ENCODE measurements around the gene C12orf57. TPM values are rescaled to one million over a fixed set of nuclear protein-coding genes. Genes with fewer than 3 reads are reported as not detected.
A peak's percentile ranks its signal among the peaks of the same experiment; 100 is the strongest.

The C12orf57 gene
- total and polyA plus RNA-seq, 10 of the 15 experiments (the other 5 are each of a cell fraction or from before 2014, with no cell fraction given): 64.5 to 377 (median 211) TPM

- ChIA-PET CTCF (interaction anchor here (1.0 to 2.2 kb wide), 6 partner anchors 10 to 184 kb away, joined by 3 to 9 read pairs (median 4); partner anchors contain the start of genes C12orf57, C1RL and RNU7-1), SMC1A (ENCODE audit: uncharacterized antibody, unreplicated experiment) (interaction anchor here (1.3 to 1.8 kb wide), 2 partner anchors 10 to 15 kb away, joined by 4 to 5 read pairs; partner anchors contain the start of genes C12orf57 and RNU7-1), RAD21 (ENCODE audit: unreplicated experiment) (interaction anchor here (1.2 to 1.5 kb wide), 4 partner anchors 16 to 90 kb away, joined by 3 to 5 read pairs (median 5); partner anchors contain the start of genes C12orf57, CDCA3, LPCAT3 and RNU7-1), POLR2A (interaction anchor here (0.6 to 4.8 kb wide), 5 partner anchors 9 to 90 kb away, joined by 3 to 28 read pairs (median 4); partner anchors contain the start of gene LPCAT3)
- Histone ChIP-seq H2AFZ (ENCODE audit: control insufficient read depth, low read depth, low read length) (no peak overlapping the region), H3K36me3 (ENCODE audit: control insufficient read depth in 2 of 2, insufficient read depth in 2 of 2, low read length in 1 of 2) (peaks cover 0 to 3% of the 10 kb centered on the region in 2 experiments; a peak in 1 of 4 replicates), H4K20me1 (ENCODE audit: control insufficient read depth, insufficient read depth) (no peaks in the 10 kb centered on the region), H3K4me1 (ENCODE audit: control insufficient read depth, insufficient read depth, low read length) (peaks cover 31% of the 10 kb centered on the region), H3K4me2 (ENCODE audit: control insufficient read depth, insufficient read depth) (peak overlapping the region; percentile 95), H3K9me3 (replicated peaks; ENCODE audit: control insufficient read depth, insufficient read depth, low read length) (no peaks in the 10 kb centered on the region), H3K79me2 (ENCODE audit: control insufficient read depth, insufficient read depth, low read length) (peaks cover 41% of the 10 kb centered on the region), H3K9ac (ENCODE audit: control insufficient read depth, insufficient read depth, low read length) (peak overlapping the region; percentile 79), H3K4me3 (peak overlapping the region; percentile 95), H3K27me3 (replicated peaks in 1 of 2; ENCODE audit: control insufficient read depth in 2 of 2, insufficient read depth in 2 of 2, low read length in 1 of 2) (no peaks in the 10 kb centered on the region), H3K27ac (ENCODE audit: control insufficient read depth, insufficient read depth) (peak overlapping the region; percentile 75)
- no peak for FAIRE-seq
- 0 out of 3 replicates have a peak, but pooled peaks have one; percentile 2 for ATAC-seq
- BruUV-seq (replicated peaks): no TSS peak
- TF ChIP-seq, protein P1, sequence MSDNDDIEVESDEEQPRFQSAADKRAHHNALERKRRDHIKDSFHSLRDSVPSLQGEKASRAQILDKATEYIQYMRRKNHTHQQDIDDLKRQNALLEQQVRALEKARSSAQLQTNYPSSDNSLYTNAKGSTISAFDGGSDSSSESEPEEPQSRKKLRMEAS (IDR thresholded peaks at IDR 0.05; ENCODE audit: low read depth, low read length): no peak
- peak; percentile 51 for TF ChIP-seq POLR2A (IDR thresholded peaks at IDR 0.05; ENCODE audit: low read depth, low read length)
- in situ Hi-C loops (cut with MboI): no loop called here
- intact Hi-C loops (cut with micrococcal nuclease; ENCODE audit: unreplicated experiment): no loop called here
- no peak for DNase-seq (ENCODE audit: low read depth, low spot score)
- WGBS (ENCODE audit: insufficient coverage, insufficient replicate concordance, low lambda C conversion rate, missing lambda C conversion rate): 0% methylated on average over 3 of the region's 79 CpGs
These were observed 15.7 kb upstream of the C12orf57 start for GRCh38 chr12:6928022-6928702.

DNA sequence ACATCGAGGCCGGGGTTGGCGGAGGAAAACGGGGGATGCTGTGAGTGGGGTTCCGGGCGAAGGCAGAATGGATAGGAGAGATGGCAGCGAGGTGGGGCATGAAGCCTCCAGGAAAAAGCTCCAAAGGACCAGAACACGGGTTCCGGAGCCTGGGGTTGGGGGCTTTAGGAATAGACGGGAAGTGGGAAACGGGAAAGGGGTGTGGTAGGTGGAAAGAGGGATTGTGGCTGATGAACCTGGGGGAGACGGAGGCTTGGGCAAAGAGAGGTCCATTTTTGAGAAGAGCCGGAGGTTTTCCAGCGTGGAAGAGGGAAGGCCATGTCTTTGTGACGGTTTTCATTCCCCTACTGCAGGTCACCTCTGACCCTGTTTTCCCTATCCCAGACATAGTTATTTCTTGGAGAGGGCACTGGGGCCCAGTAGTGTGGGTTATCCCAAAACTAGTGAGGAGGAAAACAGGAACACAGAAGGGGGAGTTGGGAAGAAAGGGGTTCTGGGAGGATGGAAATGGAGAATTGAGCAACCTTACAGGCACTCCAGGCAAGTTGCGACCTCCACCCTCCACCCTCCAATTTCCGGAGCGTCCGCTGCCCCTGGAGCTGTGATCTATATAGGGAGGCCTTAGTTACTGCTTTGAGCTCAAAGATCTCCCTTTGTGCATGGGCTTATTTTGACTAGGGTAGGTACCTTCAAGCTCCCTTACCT is 15.0 kb upstream of the C12orf57 start:
- ChIA-PET RAD21 (ENCODE audit: unreplicated experiment) (interaction anchor here (0.7 to 1.5 kb wide), 7 partner anchors 15 to 239 kb away, joined by 3 to 5 read pairs (median 3); partner anchors contain the start of genes C12orf57, CDCA3, LPCAT3 and RNU7-1), SMC1A (ENCODE audit: uncharacterized antibody, unreplicated experiment) (interaction anchor here (1.3 to 1.8 kb wide), 2 partner anchors 9 to 15 kb away, joined by 4 to 5 read pairs; partner anchors contain the start of genes C12orf57 and RNU7-1), CTCF (interaction anchor here (1.0 to 2.2 kb wide), 8 partner anchors 9 to 183 kb away, joined by 3 to 9 read pairs (median 4); partner anchors contain the start of genes C12orf57, C1RL and RNU7-1), POLR2A (interaction anchor here (0.6 to 1.8 kb wide), 5 partner anchors 9 to 89 kb away, joined by 3 to 8 read pairs (median 4); partner anchors contain the start of gene LPCAT3)
- FAIRE-seq: no peak
- peak overlapping the region; percentile 79 for H3K9ac ChIP-seq (ENCODE audit: control insufficient read depth, insufficient read depth, low read length)
- H2AFZ ChIP-seq (ENCODE audit: control insufficient read depth, low read depth, low read length): no peak overlapping the region
- ATAC-seq: peak; percentile 7; the same call in 1 of the 3 replicates
- no peak for DNase-seq (ENCODE audit: low read depth, low spot score)
- peaks cover 41% of the 10 kb centered on the region for H3K79me2 ChIP-seq (ENCODE audit: control insufficient read depth, insufficient read depth, low read length)
- no peaks in the 10 kb centered on the region for H4K20me1 ChIP-seq (ENCODE audit: control insufficient read depth, insufficient read depth)
- no peaks in the 10 kb centered on the region for H3K27me3 ChIP-seq (replicated peaks in 1 of 2; ENCODE audit: control insufficient read depth in 2 of 2, insufficient read depth in 2 of 2, low read length in 1 of 2)
- no peaks in the 10 kb centered on the region for H3K9me3 ChIP-seq (replicated peaks; ENCODE audit: control insufficient read depth, insufficient read depth, low read length)
- no peaks in the 10 kb centered on the region; a peak in 1 of 4 replicates for H3K36me3 ChIP-seq (ENCODE audit: control insufficient read depth in 2 of 2, insufficient read depth in 2 of 2, low read length in 1 of 2)
- intact Hi-C loops (cut with micrococcal nuclease; ENCODE audit: unreplicated experiment) (no loop called here), in situ Hi-C loops (cut with MboI) (no loop called here)
- peaks cover 24% of the 10 kb centered on the region for H3K4me1 ChIP-seq (ENCODE audit: control insufficient read depth, insufficient read depth, low read length)
- BruUV-seq (replicated peaks): TSS peak; percentile 42
- H3K4me2 ChIP-seq (ENCODE audit: control insufficient read depth, insufficient read depth): peak overlapping the region; percentile 95
- 41% methylated on average over 19 of the region's 19 CpGs for WGBS (ENCODE audit: insufficient coverage, insufficient replicate concordance, low lambda C conversion rate, missing lambda C conversion rate)
- H3K4me3 ChIP-seq: peak overlapping the region; percentile 95
- peak overlapping the region; percentile 75 for H3K27ac ChIP-seq (ENCODE audit: control insufficient read depth, insufficient read depth)
- no peak for TF ChIP-seq RAD51 (IDR thresholded peaks at IDR 0.05)
- TF ChIP-seq ASH2L (IDR thresholded peaks at IDR 0.05; ENCODE audit: borderline replicate concordance, low read depth): no peak
- no peak for TF ChIP-seq NFYB (IDR thresholded peaks at IDR 0.05; ENCODE audit: insufficient read depth, low read depth, low read length)
- no peak for TF ChIP-seq MXI1 (IDR thresholded peaks at IDR 0.05; ENCODE audit: low read depth, low read length)
- no peak for TF ChIP-seq CBFB (IDR thresholded peaks at IDR 0.05; ENCODE audit: low read depth)
- peak; percentile 57 for TF ChIP-seq EED (IDR thresholded peaks at IDR 0.05; ENCODE audit: low read depth)
- no peak for TF ChIP-seq NR2C2 (IDR thresholded peaks at IDR 0.05; ENCODE audit: borderline replicate concordance, control insufficient read depth, insufficient read length, low read depth)
- no peak for TF ChIP-seq SMAD5 (IDR thresholded peaks at IDR 0.05; ENCODE audit: low read depth)
- TF ChIP-seq ATF7 (IDR thresholded peaks at IDR 0.05; ENCODE audit: low read depth): no peak
- peak; percentile 55 for TF ChIP-seq IKZF1 (conservative IDR thresholded peaks at IDR 0.05)
- no peak for TF ChIP-seq STAT1 (conservative IDR thresholded peaks at IDR 0.05)
- no peak for TF ChIP-seq BCL3 (IDR thresholded peaks at IDR 0.05; ENCODE audit: borderline replicate concordance, insufficient read depth, low read depth, low read length, poor library complexity, severe bottlenecking)

Measured in GM12878 (cell line).